Measurements from ENCODE around the gene YAF2.

The YAF2 gene

GRCh38 chr12:42283739-42284138 lies 45.7 kb upstream of the YAF2 start:
- DNase-seq: no peak
- TF ChIP-seq CTCF (IDR thresholded peaks at IDR 0.05): no peak
- no peak overlapping the region for H3K4me3 ChIP-seq
- no peaks in the 10 kb centered on the region for H3K27me3 ChIP-seq
- no peaks in the 10 kb centered on the region for H3K9me3 ChIP-seq
- no peak overlapping the region for H3K27ac ChIP-seq
- intact Hi-C loops (cut with DNase I; ENCODE audit: low total_unique reads): no loop called here
- H3K4me1 ChIP-seq: no peaks in the 10 kb centered on the region
- H3K36me3 ChIP-seq: no peaks in the 10 kb centered on the region

GRCh38 chr12:42282294-42282693 lies 44.2 kb upstream of the YAF2 start:
- TF ChIP-seq CTCF (IDR thresholded peaks at IDR 0.05): no peak
- Histone ChIP-seq H3K36me3 (no peaks in the 10 kb centered on the region), H3K9me3 (no peaks in the 10 kb centered on the region), H3K27ac (no peak overlapping the region), H3K4me1 (no peaks in the 10 kb centered on the region), H3K27me3 (no peaks in the 10 kb centered on the region), H3K4me3 (no peak overlapping the region)
- no peak for DNase-seq
- intact Hi-C loops (cut with DNase I; ENCODE audit: low total_unique reads): no loop called here

- no peaks in the 10 kb centered on the region for H3K27me3 ChIP-seq
- intact Hi-C loops (cut with DNase I; ENCODE audit: low total_unique reads): no loop called here
- no peaks in the 10 kb centered on the region for H3K36me3 ChIP-seq
- no peaks in the 10 kb centered on the region for H3K9me3 ChIP-seq
- TF ChIP-seq CTCF (IDR thresholded peaks at IDR 0.05): no peak
- H3K4me1 ChIP-seq: no peaks in the 10 kb centered on the region
- H3K4me3 ChIP-seq: no peak overlapping the region
- no peak overlapping the region for H3K27ac ChIP-seq
- DNase-seq: no peak
Observed at GRCh38 chr12:42281844-42282243, 43.8 kb upstream of the YAF2 start.

- Histone ChIP-seq H3K4me3 (no peak overlapping the region), H3K36me3 (no peaks in the 10 kb centered on the region), H3K27ac (no peak overlapping the region), H3K9me3 (no peaks in the 10 kb centered on the region), H3K27me3 (no peaks in the 10 kb centered on the region), H3K4me1 (no peaks in the 10 kb centered on the region)
- TF ChIP-seq CTCF (IDR thresholded peaks at IDR 0.05): no peak
- no peak for DNase-seq
- intact Hi-C loops (cut with DNase I; ENCODE audit: low total_unique reads): no loop called here
Observed at GRCh38 chr12:42281278-42281677, 43.2 kb upstream of the YAF2 start.

GRCh38 chr12:42278128-42278510 lies 40.1 kb upstream of the YAF2 start:
- no peaks in the 10 kb centered on the region for H3K4me1 ChIP-seq
- TF ChIP-seq CTCF (IDR thresholded peaks at IDR 0.05): no peak
- H3K4me3 ChIP-seq: no peak overlapping the region
- no peaks in the 10 kb centered on the region for H3K27me3 ChIP-seq
- intact Hi-C loops (cut with DNase I; ENCODE audit: low total_unique reads): no loop called here
- no peaks in the 10 kb centered on the region for H3K36me3 ChIP-seq
- no peak overlapping the region for H3K27ac ChIP-seq
- DNase-seq: no peak
- no peaks in the 10 kb centered on the region for H3K9me3 ChIP-seq

- Histone ChIP-seq H3K4me1 (no peaks in the 10 kb centered on the region), H3K9me3 (no peaks in the 10 kb centered on the region), H3K36me3 (no peaks in the 10 kb centered on the region), H3K27ac (no peak overlapping the region), H3K4me3 (no peak overlapping the region), H3K27me3 (no peaks in the 10 kb centered on the region)
- no peak for TF ChIP-seq CTCF (IDR thresholded peaks at IDR 0.05)
- intact Hi-C loops (cut with DNase I; ENCODE audit: low total_unique reads): no loop called here
- no peak for DNase-seq
Observed at GRCh38 chr12:42277396-42278127, 39.5 kb upstream of the YAF2 start.
